Fibroblast of lung (primary cell): Measurements from ENCODE around the gene SLC7A4. TPM values are rescaled to one million over a fixed set of nuclear protein-coding genes. Genes with fewer than 3 reads are reported as not detected.

Source experiments
- DNase-seq, 2 donors: peaks; one replicate each; pipeline versions ENCODE4 v3.0.0 to v3.0.0-alpha.2; 2010; ENCODE audit warnings: low read depth in 2 of 2
- H2AFZ ChIP-seq: 2 replicates; pipeline ENCODE4 v1.5.1; 2012; ENCODE audit warnings: low read length, control low read depth, inconsistent platforms
- H3K27ac ChIP-seq: 2 replicates; pipeline ENCODE4 v1.5.1; 2011; ENCODE audit warnings: low read length, control low read depth; ENCODE audit not compliant: insufficient read depth
- H3K27me3 ChIP-seq: 2 replicates; pipeline ENCODE4 v1.5.1; 2011; ENCODE audit warnings: mild to moderate bottlenecking, low read length; ENCODE audit not compliant: control insufficient read depth, insufficient read depth
- H3K36me3 ChIP-seq: 2 replicates; pipeline ENCODE4 v1.5.1; 2011; ENCODE audit warnings: low read length; ENCODE audit not compliant: control insufficient read depth, insufficient read depth
- H3K4me1 ChIP-seq: 2 replicates; pipeline ENCODE4 v1.5.1; 2011; ENCODE audit warnings: low read length; ENCODE audit not compliant: control insufficient read depth, insufficient read depth; ENCODE audit errors: extremely low read depth
- H3K4me2 ChIP-seq: 2 replicates; pipeline ENCODE4 v1.5.1; 2011; ENCODE audit warnings: low read length, control low read depth; ENCODE audit not compliant: insufficient read depth; ENCODE audit errors: extremely low read depth
- H3K4me3 ChIP-seq, 4 experiments: fragments of 200-600 bp in 1 of 4; sonication (generic) in 1 of 4; replicated peaks in 1 of 4; 2 replicates each; pipeline ENCODE4 v1.5.1; 2011 to 2016; ENCODE audit warnings: low read length in 4 of 4, low read depth in 3 of 4, mild to moderate bottlenecking in 3 of 4, control low read depth in 2 of 4, inconsistent platforms in 1 of 4, mixed read lengths in 1 of 4; ENCODE audit not compliant: insufficient read depth in 1 of 4; ENCODE audit errors: control extremely low read depth in 1 of 4
- H3K79me2 ChIP-seq: 2 replicates; pipeline ENCODE4 v1.5.1; 2012; ENCODE audit warnings: mild to moderate bottlenecking, low read length, inconsistent platforms; ENCODE audit not compliant: control insufficient read depth, insufficient read depth
- H3K9ac ChIP-seq: 2 replicates; pipeline ENCODE4 v1.5.1; 2011; ENCODE audit warnings: mild to moderate bottlenecking, low read length, control low read depth; ENCODE audit not compliant: insufficient read depth
- H3K9me3 ChIP-seq: 2 replicates; pipeline ENCODE4 v1.5.1; 2012; ENCODE audit warnings: low read depth, low read length; ENCODE audit not compliant: control insufficient read depth, insufficient read depth
- H4K20me1 ChIP-seq: 2 replicates; pipeline ENCODE4 v1.5.1; 2011; ENCODE audit warnings: low read length; ENCODE audit not compliant: control insufficient read depth, insufficient read depth; ENCODE audit errors: extremely low read depth
- EZH2 ChIP-seq: IDR thresholded peaks from 2 replicates; pipeline ENCODE4 v1.5.1; 2012; ENCODE audit warnings: low read length, control low read depth, mild to moderate bottlenecking; ENCODE audit errors: missing control alignments
- polyA plus RNA-seq, 2 donors: library from polyadenylated mRNA; depleted of rRNA in 1 of 2; stranded (reverse) in 1 of 2; unstranded in 1 of 2; fragments of >200 nt; gene quantifications; 2 replicates each; pipeline ENCODE4 v1.2.1, GENCODE V29; 2011 to 2012; ENCODE audit warnings: missing spikeins in 1 of 2
- total RNA-seq: library from RNA; depleted of rRNA; stranded (reverse); fragments of >200 nt; gene quantifications from 2 replicates; pipeline ENCODE4 v1.2.1, GENCODE V29; 2014
- TF ChIP-seq, protein P1 (sequence below), 2 donors: IDR thresholded peaks in 1 of 2; conservative IDR thresholded peaks in 1 of 2; 1 replicate in 1 of 2; 2 replicates in 1 of 2; pipeline ENCODE4 v1.5.1; 2011 to 2012; ENCODE audit warnings: low read length in 2 of 2, control low read depth in 1 of 2, inconsistent platforms in 1 of 2, low read depth in 1 of 2, mild to moderate bottlenecking in 1 of 2

Gene SLC7A4
- total and polyA plus RNA-seq, 2 donors (not counting 1 experiment from before 2014, with no cell fraction given) = 0.83 to 0.92 TPM

DNA sequence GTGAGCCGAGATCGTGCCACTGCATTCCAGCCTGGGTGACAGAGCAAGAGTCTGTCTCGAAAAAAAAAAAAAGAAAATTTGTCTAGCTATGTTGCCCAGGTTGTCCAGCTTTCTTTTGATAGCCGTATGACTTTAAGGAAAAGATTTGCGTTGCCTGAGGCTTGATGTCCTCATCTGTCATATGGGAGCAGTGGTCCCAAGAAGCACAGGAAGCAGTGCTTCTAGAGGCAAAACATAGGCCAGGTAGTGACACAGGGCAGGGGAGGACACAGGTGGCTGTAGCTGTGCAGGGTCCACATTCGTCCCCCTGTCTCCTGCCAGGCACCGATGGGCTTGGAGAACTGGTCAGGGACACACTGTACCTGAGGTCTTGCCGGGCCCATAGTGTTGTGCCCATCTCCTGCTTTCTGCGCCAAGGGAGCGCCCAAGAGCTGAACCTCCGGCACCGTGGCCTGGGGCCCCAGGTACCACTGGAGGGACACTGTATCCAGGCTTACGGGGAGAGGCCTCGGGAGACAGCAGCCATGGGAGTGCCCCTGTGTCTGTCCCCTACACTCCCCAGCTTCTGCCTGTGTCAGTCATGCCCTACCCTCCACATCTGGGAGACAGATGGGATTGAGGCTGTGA lies 14.8 kb upstream of the SLC7A4 start:
- H2AFZ ChIP-seq = no peak overlapping the region
- no peak overlapping the region for H3K27ac ChIP-seq
- no peak for TF ChIP-seq EZH2
- TF ChIP-seq, protein P1, sequence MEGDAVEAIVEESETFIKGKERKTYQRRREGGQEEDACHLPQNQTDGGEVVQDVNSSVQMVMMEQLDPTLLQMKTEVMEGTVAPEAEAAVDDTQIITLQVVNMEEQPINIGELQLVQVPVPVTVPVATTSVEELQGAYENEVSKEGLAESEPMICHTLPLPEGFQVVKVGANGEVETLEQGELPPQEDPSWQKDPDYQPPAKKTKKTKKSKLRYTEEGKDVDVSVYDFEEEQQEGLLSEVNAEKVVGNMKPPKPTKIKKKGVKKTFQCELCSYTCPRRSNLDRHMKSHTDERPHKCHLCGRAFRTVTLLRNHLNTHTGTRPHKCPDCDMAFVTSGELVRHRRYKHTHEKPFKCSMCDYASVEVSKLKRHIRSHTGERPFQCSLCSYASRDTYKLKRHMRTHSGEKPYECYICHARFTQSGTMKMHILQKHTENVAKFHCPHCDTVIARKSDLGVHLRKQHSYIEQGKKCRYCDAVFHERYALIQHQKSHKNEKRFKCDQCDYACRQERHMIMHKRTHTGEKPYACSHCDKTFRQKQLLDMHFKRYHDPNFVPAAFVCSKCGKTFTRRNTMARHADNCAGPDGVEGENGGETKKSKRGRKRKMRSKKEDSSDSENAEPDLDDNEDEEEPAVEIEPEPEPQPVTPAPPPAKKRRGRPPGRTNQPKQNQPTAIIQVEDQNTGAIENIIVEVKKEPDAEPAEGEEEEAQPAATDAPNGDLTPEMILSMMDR (conservative IDR thresholded peaks at IDR 0.05 in 1 of 2, IDR thresholded peaks at IDR 0.05 in 1 of 2; ENCODE audit: low read depth in 1 of 2, low read length in 2 of 2) = no peak
- no peak overlapping the region for H3K4me2 ChIP-seq
- H3K36me3 ChIP-seq = no peaks in the 10 kb centered on the region
- no peak for DNase-seq
- H3K9ac ChIP-seq = no peak overlapping the region
- peaks cover 30% of the 10 kb centered on the region for H3K4me1 ChIP-seq
- H3K9me3 ChIP-seq = no peaks in the 10 kb centered on the region
- no peaks in the 10 kb centered on the region for H3K79me2 ChIP-seq
- no peak overlapping the region for H3K4me3 ChIP-seq
- H4K20me1 ChIP-seq = no peaks in the 10 kb centered on the region
- H3K27me3 ChIP-seq = no peaks in the 10 kb centered on the region

DNA sequence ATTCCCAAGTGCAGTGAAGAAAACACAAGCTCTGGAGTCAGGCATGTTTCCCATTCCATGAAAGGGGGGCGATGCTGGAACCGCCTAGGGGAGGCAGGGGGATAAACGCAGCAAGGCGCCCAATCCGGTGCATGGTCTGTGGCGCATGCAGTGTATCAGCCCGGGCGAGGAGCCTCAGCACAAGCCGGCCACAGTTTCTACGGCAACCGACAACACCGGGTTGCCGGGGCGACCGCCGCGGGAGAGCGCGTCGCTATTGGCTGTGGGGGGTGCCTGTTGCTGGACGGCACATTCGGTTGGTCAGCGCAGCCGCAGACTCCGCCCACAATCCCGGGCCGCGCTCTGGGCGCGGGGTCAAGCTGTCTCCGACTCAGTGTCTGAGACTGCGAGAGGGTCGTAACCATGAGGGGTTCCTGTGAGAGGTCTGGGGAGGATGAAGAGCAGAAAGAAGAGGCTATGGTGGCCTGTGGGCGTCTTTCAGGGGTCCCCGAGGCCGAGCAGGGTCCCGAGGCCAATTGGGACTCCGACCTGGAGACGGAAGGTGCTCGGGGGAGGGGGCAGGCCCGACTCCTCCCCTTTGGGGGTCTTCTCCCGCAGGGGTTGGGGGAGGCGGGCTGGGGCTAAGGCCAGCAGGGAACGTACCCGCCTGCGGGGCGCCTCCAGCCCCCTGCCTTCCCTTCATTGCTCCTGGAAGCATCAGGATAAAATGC lies 13.4 kb upstream of the SLC7A4 start, which contains the start of gene LRRC74B:
LRRC74B (plus strand) TSS at position 362 of the 710 bp plus-strand sequence; CDS start at position 403, 41 bp downstream.
- Histone ChIP-seq H3K9ac (peak within 1 kb of the TSS; percentile 81), H3K9me3 (no peaks in the 10 kb centered on the region), H3K4me1 (peaks cover 30% of the 10 kb centered on the region), H3K27ac (peak within 1 kb of the TSS; percentile 93), H3K4me3 (peak within 1 kb of the TSS; percentile 48 to 62 (median 59)), H4K20me1 (no peaks in the 10 kb centered on the region), H3K36me3 (no peaks in the 10 kb centered on the region), H3K79me2 (no peaks in the 10 kb centered on the region), H3K27me3 (no peaks in the 10 kb centered on the region), H2AFZ (peak within 1 kb of the TSS; percentile 92), H3K4me2 (peak within 1 kb of the TSS; percentile 98)
- TF ChIP-seq EZH2 = no peak
- DNase-seq = peak; percentile 89 to 93

DNA sequence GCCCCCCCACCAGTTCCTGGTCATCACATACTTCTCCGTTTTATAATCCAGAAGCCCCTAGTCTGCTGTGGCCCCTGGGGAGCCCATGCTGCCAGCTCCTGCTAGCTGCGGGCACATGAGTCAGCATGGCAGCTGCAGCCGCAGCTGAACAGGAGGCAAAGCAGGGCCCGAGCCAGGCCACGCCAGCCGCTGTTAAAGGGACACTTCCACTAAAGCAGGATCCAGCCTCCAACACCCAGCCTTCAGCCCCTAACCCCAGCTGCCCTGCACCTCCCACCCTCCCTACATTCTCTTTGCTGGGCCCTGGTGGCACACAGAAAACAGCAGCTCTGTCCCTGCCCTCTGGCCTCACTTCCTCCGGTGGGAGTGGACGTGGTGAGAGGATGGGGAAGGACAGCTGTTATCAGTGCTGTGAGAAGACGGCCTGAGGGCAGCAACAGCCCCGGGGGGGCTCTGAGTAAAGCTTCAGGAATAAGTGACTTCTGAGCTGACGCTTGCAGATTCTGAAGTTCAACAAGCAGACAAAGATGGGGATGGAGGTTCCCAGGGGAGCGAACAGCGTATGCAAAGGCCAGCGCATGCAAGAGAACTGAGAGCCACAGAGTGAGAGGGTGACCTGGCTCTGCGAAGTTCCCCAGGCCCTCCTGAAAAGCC lies 12.7 kb upstream of the SLC7A4 start:
- Histone ChIP-seq H3K4me1 (peaks cover 30% of the 10 kb centered on the region), H2AFZ (peak overlapping the region; percentile 68), H3K79me2 (no peaks in the 10 kb centered on the region), H3K4me2 (peak overlapping the region; percentile 87), H3K9me3 (no peaks in the 10 kb centered on the region), H4K20me1 (no peaks in the 10 kb centered on the region), H3K9ac (peak overlapping the region; percentile 81), H3K36me3 (no peaks in the 10 kb centered on the region), H3K27ac (peak overlapping the region; percentile 93), H3K27me3 (no peaks in the 10 kb centered on the region), H3K4me3 (peak overlapping the region; percentile 31 to 60 (median 42))
- no peak for TF ChIP-seq EZH2
- TF ChIP-seq, protein P1 (conservative IDR thresholded peaks at IDR 0.05 in 1 of 2, IDR thresholded peaks at IDR 0.05 in 1 of 2; ENCODE audit: low read depth in 1 of 2, low read length in 2 of 2) = no peak
- peak; percentile 57 to 64 for DNase-seq
